Forelimb muscle (tissue), 1 donor: ENCODE results near the gene ASB18. TPM values are rescaled to one million over a fixed set of nuclear protein-coding genes. Genes with fewer than 3 reads are reported as not detected.

Source experiments
- DNase-seq: peaks from one replicate; pipeline ENCODE4 v3.0.0-alpha.2; 2013; ENCODE audit warnings: low read depth
- polyA plus RNA-seq: library from polyadenylated mRNA; unstranded; fragments of 120-200 nt; gene quantifications from one replicate; pipeline ENCODE4 v1.2.1, GENCODE V29; 2013; ENCODE audit not compliant: insufficient read length

Gene ASB18
- polyA plus RNA-seq, 1 donor, result 8.3 TPM

DNA sequence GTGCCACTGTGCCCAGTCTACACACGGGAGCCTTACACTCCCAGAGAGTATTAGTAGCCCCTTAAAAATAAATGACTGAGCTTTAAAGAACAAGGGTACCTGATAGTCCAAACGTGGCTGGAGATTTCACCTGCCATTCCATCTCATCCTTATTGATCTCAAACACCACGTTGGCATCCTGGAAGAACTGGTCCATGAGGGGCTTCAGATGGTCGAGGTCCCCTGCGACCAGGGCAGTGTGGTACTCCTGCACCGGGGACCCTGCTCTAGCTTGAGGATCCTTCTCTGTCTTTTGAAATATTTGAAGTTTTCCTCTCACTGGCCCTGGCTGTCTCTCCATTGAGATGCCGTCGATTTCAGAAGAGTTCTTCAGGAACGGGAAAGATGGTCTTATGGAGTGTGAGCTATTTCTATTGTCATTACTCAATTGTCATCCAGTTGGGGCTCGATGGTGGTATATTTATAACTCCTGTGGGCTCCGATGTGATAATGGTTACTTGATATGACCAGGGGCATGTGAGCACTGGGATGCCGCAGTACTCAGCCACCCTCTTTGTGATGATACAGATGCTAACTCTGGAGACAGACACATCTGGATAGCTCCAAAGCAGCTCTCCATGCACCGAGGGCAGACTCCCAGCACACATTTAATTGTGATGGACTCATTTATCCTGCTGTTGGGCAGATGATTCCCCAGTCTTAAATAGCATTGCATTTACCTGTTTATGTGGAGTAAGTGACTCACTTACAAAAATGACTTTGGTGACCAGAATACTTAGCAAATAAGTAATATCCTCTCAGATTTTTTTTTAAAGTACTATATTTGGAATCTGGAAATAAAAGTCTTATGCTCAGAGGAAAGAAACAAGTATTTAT lies 22.8 kb downstream of the ASB18 start:
- DNase-seq, result no peak

DNA sequence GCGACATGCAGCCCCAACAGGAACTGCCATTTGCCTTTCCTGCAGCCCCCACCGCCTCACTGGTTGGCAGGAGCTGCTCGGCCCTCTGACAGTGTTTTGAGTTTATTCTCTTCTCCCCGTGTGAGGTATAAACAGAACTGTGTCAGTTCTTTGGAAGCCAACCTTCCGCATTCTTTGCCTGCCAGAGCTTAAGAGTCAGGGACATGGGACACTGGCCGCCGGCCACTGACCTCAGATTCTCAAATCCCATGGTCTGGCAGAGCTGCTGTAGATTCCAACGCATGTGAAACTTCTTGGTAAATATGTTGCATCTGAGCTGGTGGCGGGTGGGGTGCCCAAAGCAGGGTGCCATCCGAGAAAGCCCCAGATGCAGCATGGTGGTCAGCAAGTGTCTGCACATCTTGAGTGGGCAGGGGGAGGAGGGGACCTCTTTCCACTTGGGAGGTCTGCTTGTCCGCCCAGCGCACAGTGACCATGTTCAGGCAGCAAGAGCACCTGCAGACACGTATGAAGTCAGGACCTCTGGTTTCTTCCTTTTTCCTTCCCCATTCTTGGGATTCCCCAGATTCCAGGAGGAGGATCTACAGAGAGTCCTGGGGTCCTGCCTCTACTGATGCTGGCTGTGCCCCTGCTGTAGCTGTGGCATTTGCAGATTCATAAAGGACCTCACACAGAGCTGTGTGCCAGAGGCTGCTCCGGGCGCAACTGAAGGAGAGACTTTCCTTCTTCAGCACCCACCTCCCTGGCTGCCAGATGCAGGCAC lies 23.8 kb downstream of the ASB18 start:
- DNase-seq, result no peak

DNA sequence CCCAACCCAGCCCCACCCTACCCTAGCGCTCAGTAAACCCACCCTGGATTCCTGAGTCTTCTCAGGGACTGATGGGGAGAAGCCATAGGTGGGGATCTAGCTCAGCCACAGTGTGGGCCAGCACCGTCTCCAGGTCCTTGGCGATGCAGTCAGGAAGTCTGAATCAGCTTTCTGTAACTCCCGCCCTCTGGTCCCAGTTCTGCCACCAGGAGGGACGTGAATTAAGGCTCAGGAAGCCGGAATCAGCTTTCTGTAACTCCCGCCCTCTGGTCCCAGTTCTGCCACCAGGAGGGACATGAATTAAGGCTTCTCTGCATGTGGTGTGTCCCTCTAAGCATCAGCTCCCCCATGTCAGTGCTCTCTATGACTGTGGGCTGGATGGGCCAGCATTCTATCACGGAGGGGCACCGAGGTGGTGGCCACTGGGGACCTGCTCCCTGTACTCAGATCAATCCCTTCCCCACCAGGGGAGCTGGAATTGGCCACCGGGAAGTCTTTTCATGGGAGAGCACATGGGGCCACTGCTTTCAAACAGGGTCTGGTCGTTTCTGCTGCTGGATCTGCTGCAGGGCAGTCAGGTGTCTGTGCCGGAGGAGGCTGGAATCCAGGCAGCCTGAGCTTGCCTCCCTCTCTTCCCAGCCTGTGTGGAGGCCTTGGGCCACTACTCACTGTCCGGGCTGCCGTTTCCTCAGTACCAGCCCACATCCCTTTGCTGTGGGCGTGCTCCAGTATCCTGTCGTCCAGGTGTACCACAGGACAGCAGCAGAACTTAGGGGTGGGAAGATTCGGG lies 24.7 kb downstream of the ASB18 start:
- no peak for DNase-seq

DNA sequence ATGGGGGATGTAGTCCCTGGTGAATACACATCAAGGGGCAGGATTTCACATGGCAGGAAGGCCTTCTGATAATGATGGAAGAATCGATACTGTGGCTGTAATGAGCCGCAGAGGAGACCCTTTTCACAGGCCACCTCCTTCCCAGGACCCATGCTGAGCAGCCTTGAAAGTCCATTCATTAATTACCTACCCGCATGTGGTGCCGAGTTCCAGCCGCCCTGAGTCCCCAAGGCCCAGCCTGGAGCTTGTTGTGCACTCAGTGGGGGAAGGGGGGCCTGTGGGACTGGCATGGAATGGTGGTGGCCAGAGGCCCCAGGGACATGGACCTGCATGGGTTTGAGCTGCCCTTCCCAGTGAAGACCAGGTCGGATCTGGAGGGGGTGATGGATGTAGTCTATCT lies 25.5 kb downstream of the ASB18 start:
- DNase-seq, result no peak

DNA sequence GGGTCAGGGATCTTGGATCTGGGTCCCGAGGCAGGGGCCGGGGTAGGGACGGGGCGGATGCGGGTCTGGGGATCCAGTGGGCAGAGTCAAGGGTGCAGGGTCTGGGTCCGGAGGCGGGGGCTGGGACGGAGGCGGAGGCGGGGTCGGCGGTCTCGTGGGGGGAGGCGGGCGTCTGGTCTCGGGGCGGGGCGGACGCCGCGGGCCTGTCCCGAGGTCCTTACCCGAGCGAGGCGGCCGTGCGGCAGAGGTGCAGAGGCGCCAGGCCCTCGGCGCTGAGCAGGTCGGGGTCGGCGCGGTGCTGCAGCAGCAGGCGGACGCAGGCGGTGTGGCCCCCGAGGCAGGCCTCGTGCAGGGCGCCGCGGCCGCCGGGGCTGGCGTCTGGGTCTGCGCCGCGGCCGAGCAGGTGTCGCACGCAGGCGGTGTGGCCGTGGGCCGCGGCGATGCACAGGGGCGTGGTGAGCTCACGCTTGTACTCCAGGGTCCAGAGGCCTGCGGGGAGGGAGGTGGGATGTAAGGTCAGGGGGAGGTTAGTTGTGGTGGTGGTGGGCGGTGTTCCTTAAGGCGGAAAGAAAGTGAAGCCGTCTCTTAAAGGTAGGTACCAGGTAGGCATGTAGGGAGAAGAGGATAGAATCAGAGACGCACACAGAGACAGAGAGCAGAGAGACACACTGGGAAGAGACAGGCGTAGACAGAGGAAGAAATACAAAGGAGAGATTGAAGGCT lies 26.6 kb downstream of the ASB18 start:
- no peak for DNase-seq

DNA sequence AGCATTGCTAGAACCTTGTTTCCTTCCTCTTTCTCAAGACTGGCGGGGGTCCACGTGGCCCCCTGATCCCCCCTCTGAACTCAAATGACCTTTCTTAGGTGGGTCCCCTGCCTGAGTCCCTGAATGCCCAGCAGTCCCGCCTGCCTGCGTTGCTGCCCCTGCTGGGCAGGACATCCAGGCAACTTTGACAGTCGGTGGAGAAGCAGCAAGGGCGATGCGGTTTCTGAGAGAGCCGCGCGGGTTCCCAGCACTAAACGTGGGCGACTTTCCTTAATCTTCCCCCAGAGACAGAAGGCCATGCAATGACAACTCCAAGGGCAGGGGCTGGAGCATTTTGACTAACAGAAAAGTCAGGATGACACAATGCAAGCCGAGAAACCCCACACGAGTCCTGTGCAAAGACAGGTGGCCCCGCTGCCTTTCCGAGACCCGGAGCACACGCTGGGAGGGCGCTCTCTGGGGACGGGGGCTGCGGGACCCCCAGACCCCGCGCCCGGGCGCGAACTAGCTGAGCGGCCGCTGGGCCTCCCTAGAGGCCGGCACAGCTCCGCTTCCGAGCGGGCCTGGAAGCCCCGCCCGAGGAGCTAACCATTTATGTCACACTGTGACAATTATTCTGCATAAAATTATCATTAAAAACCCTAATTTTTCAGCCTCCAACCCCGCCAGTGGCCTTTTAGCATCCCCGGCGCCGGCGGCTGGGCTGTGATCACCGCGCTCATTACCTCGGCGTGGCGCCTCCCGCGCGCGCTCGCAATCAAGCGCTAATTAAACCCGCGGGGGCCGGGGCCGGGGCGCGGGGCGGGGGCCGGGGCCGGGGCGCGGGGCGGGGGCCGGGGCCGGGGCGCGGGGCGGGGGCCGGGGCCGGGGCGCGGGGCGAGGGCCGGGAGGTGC lies 27.4 kb downstream of the ASB18 start:
- DNase-seq, result no peak

DNA sequence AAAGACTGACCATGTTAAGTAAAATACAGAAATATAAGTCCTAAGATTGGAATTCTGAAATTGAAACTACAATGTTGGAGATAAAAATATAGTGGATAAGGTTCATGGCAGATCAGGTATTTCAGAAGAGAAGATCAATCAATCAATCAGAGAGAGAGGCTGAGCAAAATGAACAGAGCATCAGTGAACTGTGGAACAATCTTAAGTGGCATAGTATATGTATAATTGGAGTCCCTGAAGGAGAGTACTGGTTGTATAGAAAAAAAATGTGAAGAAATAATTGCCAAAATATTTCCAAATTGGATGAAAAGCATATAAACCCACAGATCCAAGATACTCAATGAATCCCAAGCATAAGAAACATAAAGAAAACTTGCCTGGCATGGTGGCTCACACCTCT lies 35.0 kb downstream of the ASB18 start:
- DNase-seq, result no peak

DNA sequence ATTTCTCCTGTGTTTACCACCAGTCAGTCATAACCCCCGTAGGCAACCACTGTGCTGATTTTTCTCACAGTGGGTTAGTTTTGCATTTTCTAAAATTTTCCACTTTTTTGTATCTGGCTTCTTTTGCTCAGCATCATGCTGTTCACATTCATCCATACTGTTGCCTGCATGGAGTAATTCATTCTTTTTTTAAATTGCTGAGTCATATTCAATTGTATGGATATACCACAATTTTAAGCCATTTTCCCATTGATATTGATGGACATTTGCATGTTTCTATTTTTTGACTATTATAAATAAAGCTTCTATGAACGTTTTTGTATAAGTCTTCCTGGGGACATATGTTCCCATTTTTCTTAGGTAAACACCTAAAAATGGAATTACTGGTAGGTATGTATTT lies 40.5 kb downstream of the ASB18 start:
- no peak for DNase-seq

DNA sequence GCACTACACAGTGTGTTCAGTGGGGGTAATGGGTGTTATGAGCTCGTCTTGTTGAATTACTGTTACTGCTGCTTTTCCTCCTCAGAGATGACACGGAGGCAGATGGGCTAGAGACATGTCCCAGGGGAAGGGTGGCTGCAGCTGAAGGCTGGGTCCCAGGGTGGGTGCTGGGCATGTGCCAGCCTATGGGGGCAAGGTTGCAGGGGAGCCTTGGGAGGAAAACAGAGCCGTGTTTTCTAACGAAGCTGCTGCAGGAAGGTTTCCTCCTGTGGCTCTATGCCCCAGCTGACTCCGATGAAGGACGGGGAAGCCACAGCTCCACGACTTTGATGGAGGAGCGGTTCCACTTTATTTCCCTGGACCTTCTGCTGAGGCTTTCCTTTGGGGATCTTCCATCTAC lies 42.4 kb downstream of the ASB18 start:
- DNase-seq, result no peak

DNA sequence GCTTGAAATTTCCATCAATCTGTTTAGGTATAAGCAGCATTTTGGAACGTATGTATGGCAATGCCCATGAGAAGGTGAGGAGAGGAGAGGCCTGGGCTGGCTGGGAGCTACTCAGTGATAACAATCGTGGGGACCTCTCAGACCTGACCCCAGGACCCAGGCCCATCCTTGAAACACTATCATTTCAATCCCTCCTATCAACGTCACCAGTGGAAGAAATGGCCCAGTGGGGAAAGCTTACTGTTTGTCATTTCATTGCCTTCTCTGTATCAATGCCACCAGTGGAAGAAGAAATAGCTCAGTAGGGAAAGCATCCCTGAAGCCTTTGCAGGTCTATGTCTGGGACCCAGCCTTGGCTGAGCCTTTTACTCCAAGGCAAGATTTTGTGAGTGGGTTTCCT lies 44.8 kb downstream of the ASB18 start:
- DNase-seq, result no peak

DNA sequence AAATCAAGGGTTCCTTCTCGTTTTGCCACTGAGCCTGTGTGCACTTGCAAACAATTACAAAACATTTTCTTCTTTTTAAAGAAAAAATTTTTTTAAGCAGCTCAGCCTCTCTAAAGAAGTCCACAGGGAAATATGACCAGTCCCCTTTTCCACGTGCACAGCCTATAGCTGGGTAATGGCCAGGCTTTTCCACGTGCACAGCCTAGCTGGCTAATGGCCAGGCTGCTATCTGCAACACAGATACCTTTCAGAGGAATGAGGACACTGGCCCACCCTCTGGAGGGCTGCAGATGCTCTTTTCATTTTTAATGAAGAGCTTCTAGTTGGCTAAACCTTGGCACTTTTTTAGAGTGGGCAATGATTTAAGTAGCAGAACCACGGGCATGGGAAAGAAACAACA lies 46.3 kb downstream of the ASB18 start:
- no peak for DNase-seq

DNA sequence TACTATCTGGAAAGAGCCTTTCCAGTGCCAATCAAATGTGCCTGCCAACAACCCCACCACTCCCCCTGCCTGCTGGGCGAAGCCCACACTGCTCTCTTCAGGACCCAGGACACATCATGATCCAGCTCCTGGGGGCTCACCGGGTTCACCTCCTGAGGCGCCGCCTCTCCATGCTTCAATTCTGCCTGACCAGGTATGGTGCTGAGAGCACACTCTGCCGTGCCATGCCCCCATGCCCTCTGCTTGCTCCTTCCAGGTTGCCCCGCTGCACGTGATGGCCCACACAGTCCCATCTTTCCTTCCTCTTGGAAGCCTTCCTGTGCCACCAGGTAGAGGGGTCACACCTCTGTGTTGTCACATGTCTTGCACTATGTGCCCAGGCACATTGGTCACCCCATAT lies 47.5 kb downstream of the ASB18 start:
- DNase-seq, result no peak

DNA sequence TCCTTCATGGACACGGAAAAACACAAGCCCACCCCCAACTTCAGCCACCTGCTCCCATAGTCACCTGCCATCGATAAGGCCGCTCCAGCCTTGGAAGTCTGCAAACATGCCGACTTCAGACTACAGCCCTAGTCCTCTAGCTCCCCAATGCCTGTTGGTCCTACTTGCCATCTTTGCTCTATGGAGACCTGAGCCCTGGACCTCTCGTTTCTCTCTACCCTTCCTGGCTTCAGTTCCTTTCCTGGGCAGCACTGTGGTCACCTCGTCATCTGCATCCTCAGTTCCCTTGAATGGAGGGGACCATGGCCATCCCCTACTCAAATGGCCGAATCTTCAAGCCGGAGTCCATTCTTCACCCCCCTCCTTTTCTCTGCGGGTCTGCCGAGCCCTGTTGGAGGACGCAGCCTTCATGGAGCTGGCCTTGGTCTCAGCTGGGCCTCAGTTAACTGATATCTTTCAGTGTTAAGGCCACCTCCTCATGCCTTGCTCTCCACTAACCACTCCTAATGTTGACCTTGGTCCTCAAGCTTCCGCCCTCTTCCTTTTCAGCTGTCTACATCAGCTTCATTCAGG lies 48.4 kb downstream of the ASB18 start:
- no peak for DNase-seq

DNA sequence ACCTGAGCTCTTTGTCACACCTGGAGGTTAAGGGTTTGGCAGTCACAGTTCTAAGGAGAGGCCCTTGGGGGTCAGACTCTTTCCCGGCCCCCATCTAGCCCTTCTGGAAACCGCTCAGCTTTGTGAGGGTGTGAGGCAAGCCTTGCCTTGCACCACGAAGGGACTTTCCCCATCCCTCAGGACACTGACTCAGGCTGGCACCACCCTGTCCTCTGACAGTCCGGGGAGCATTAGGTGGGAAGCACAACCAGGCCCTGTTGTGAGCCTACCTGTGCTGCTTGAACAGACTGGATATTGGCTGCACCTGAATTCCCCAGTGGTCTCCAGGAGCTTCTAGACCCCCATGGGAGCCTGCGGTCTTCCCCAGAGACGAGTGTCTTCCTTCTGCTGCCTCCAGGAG lies 49.0 kb downstream of the ASB18 start:
- no peak for DNase-seq

DNA sequence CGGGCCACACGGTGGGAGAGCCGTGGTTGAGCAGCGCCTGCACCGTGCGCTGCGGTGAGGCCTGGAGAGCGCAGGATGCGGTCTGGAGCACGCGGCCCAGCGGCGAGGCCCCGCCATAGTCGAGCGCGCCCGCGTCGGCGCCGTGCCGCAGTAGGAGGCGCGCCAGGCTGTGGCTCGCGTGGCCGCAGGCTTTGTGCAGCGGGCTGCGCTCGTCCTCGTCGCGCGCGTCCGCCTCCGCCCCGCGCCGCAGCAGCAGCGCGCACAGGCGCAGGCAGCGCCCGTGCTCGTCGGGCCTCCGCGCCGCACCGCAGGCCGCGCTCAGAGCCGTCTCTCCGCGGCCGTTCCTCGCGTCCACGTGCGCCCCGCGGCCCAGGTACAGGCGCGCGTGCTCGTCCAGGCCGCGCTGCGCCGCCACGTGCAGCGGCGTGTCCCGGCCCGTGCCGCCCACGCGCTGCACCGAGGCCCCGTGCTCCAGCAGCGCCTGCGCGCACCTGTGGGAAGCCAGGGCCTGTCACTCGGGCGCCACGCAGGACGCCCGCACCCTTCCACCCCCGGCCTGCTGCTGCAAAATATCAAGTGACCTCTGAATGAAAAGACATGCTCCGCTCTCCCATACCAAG lies 49.7 kb downstream of the ASB18 start:
- no peak for DNase-seq

DNA sequence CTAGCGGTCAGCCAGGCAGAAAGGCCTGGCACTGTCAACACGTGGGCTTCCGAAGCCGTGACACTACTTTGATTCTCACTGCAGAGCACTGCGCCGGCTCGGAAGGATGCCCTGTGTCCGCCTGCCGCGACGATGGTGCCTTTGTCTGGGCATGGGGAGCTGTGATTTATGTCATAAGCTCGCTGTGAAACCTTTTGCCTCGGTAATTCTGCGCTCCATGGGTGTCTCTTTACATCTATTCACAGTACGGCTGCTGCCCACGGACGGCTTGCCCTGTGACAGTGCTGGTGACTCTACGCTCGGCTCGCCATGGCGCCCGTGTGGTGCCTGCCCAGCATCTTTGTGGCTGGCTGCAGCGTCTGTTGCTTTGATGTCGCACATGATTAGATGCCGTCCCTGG lies 52.9 kb downstream of the ASB18 start:
- no peak for DNase-seq

DNA sequence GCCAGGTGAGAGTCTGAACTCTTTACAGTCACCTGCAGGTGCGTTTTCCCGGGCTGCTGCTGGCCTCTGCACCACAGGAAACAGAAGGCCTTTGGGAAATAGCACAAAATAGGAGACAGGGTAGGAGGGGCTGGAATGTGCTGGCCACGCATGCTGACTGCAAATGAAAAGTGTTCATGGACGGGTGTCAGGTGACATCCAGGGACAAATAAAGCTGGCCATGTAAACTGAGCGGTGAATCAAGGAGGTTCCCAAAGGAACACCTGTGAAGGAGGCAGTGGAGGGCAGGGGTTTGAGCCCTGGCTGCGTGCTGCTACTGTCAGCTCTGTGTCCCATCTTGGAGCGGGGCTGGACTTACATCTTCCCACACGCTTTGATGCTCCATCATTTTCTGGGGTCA lies 53.7 kb downstream of the ASB18 start:
- no peak for DNase-seq

DNA sequence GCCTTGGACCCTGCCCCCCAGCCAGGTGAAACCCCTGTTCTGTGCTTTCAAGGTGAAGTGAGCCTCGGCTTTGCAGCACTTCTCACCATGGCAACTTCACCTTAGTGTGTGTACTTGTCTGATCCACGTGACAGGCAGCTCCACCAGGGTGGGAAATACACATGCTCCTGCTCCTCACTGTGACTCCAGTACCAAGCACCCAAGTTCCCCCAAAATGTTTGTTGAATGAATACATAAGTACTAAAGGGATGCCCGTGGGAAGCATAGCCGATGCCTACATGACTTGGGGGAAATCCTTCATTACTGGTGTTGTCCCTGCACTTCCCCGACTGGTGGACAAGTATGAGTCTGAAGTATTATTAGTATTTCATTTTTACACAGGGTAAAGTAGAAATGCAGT lies 54.2 kb downstream of the ASB18 start:
- DNase-seq, result no peak

DNA sequence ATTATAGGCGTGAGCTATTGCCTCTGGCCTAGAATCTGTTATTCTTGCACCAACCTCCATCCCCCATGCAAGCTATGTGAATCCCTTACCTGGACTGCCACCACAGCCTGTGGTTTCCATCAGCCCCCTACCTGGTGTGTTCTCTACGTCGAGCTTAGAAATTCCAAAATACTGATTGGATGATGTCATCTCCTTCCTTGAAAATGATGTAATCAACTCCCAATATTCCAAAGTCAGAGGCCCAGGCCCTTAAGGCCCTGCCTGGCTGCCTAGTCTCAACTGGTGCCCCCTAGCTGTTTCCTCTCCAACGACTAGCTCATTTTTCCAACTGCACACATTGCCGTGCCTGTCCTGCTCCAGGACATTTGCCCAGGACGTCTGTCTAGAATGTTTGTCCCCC lies 54.7 kb downstream of the ASB18 start:
- no peak for DNase-seq
